CD4-positive, alpha-beta T cell (primary cell): ENCODE measurements around the gene CALHM4. TPM values are rescaled to one million over a fixed set of nuclear protein-coding genes. Genes with fewer than 3 reads are reported as not detected.

Experiments
- ATAC-seq: fragments of 200-7000 bp; cut with Tn5 transposase; one replicate; pipeline ENCODE4 v1.10.0; 2022; ENCODE audit warnings: mild to moderate bottlenecking; ENCODE audit not compliant: poor library complexity
- CTCF ChIA-PET: fragments of 350-600 bp; sonication (Branson Sonifier 250); formaldehyde crosslinking; loops from one replicate; lab custom pipeline; 2021; ENCODE audit warnings: antibody characterized with exemption, inconsistent platforms; lab: Charles Lee
- POLR2A ChIA-PET: fragments of 350-600 bp; sonication (Branson Sonifier 250); formaldehyde crosslinking; loops from one replicate; lab custom pipeline; 2021; ENCODE audit warnings: antibody characterized with exemption, inconsistent platforms; lab: Charles Lee
- DNase-seq, 14 experiments: peaks; one replicate each; pipeline ENCODE4 v3.0.0-alpha.2; 2013 to 2020; ENCODE audit warnings: mixed read lengths in 2 of 14
- H3K27ac ChIP-seq, 2 donors: one replicate each; pipeline versions ENCODE4 v1.5.1 to v1.7.0; 2013; ENCODE audit warnings: low read length in 2 of 2, low read depth in 1 of 2, mild to moderate bottlenecking in 1 of 2
- H3K27me3 ChIP-seq, 2 experiments: 1 replicate in 1 of 2; 2 replicates in 1 of 2; pipeline versions ENCODE4 v1.6.1 to v1.7.0; 2013; ENCODE audit warnings: low read length in 2 of 2, control low read depth in 1 of 2, mild to moderate bottlenecking in 1 of 2, moderate library complexity in 1 of 2; ENCODE audit not compliant: insufficient read depth in 2 of 2, control insufficient read depth in 1 of 2
- H3K36me3 ChIP-seq: one replicate; pipeline ENCODE4 v1.6.1; 2013; ENCODE audit warnings: low read length, control low read depth; ENCODE audit not compliant: insufficient read depth
- H3K4me1 ChIP-seq: one replicate; pipeline ENCODE4 v1.6.1; 2013; ENCODE audit warnings: low read length, control low read depth; ENCODE audit not compliant: insufficient read depth
- H3K4me3 ChIP-seq: one replicate; pipeline ENCODE4 v1.5.1; 2013; ENCODE audit warnings: mild to moderate bottlenecking, low read length, moderate library complexity
- H3K9me3 ChIP-seq, 2 experiments: 1 replicate in 1 of 2; 2 replicates in 1 of 2; pipeline versions ENCODE4 v1.6.1 to v1.7.0; 2013; ENCODE audit warnings: low read length in 2 of 2, mild to moderate bottlenecking in 2 of 2, control low read depth in 1 of 2, moderate library complexity in 1 of 2; ENCODE audit not compliant: control insufficient read depth in 1 of 2, insufficient read depth in 1 of 2
- H3K27ac Mint-ChIP-seq: one replicate; pipeline ENCODE4 v1.8.0; 2020; ENCODE audit warnings: mixed read lengths
- H3K27me3 Mint-ChIP-seq: one replicate; pipeline ENCODE4 v1.8.0; 2021; ENCODE audit warnings: mixed read lengths
- H3K36me3 Mint-ChIP-seq: one replicate; pipeline ENCODE4 v1.8.0; 2021; ENCODE audit warnings: low read depth, mixed read lengths
- H3K4me1 Mint-ChIP-seq: one replicate; pipeline ENCODE4 v1.8.0; 2021; ENCODE audit warnings: low read depth, mixed read lengths
- H3K4me3 Mint-ChIP-seq: one replicate; pipeline ENCODE4 v1.8.0; 2020; ENCODE audit warnings: mild to moderate bottlenecking, mixed read lengths
- H3K9me3 Mint-ChIP-seq: one replicate; pipeline ENCODE4 v1.8.0; 2020; ENCODE audit warnings: mixed read lengths
- CTCF ChIP-seq: fragments of 200-600 bp; IDR thresholded peaks from one replicate; pipeline ENCODE4 v1.8.0; 2022; ENCODE audit warnings: antibody characterized with exemption, mild to moderate bottlenecking
- intact Hi-C, 2 experiments: fragments of 100-400 bp; cut with DNase I in 1 of 2; cut with micrococcal nuclease in 1 of 2; formaldehyde crosslinking; loops; one replicate each; pipeline versions ENCODE4 v1.15.1 to v1.9.0; 2023 to 2025; cut with DNase I, micrococcal nuclease
- total RNA-seq, 174 experiments: library from RNA in 2 of 174; stranded (reverse) in 2 of 174; gene quantifications; one replicate each; pipeline ENCODE4 v1.2.3 and lab custom pipeline; 2021 to 2026

Gene CALHM4
- total RNA-seq, 2 experiments from 2014 or later = not detected

GRCh38 chr6:116530436-116530835 lies 23.1 kb upstream of the CALHM4 start:
- Histone ChIP-seq H3K4me1 (no peaks in the 10 kb centered on the region), H3K36me3 (no peaks in the 10 kb centered on the region), H3K27ac (no peak overlapping the region), H3K27me3 (peaks cover 0 to 5% of the 10 kb centered on the region in 2 experiments), H3K9me3 (no peaks in the 10 kb centered on the region), H3K4me3 (no peak overlapping the region)
- intact Hi-C loops = loop anchor here (2.0 to 10.0 kb wide), 4 partner anchors 90 to 314 kb away; no protein-coding TSS in a partner anchor
- DNase-seq (no peak), ATAC-seq (no peak)
- Mint-ChIP-seq H3K9me3 (no peaks in the 10 kb centered on the region), H3K27ac (no peak overlapping the region), H3K36me3 (no peaks in the 10 kb centered on the region), H3K4me1 (no peaks in the 10 kb centered on the region), H3K4me3 (no peak overlapping the region), H3K27me3 (peaks cover 38% of the 10 kb centered on the region)
- ChIA-PET CTCF (interaction anchor here (0.6 kb wide), 1 partner anchor 243 kb away, joined by 3 read pairs; no protein-coding TSS in a partner anchor), POLR2A (no interaction called here)
- no peak for TF ChIP-seq CTCF

- Histone ChIP-seq H3K4me3 (no peak overlapping the region), H3K9me3 (no peaks in the 10 kb centered on the region), H3K27ac (no peak overlapping the region), H3K27me3 (peaks cover 0 to 5% of the 10 kb centered on the region in 2 experiments), H3K36me3 (no peaks in the 10 kb centered on the region), H3K4me1 (no peaks in the 10 kb centered on the region)
- no peak overlapping the region for H3K27ac Mint-ChIP-seq
- no peaks in the 10 kb centered on the region for H3K36me3 Mint-ChIP-seq
- peak; percentile 83 for TF ChIP-seq CTCF
- CTCF ChIA-PET = interaction anchor here (1.0 kb wide), 2 partner anchors 244 to 253 kb away, joined by 3 to 4 read pairs; partner anchors contain the start of gene TSPYL1
- peak; percentile 31 to 83 (median 52) for DNase-seq
- H3K4me1 Mint-ChIP-seq = no peaks in the 10 kb centered on the region
- no peak overlapping the region for H3K4me3 Mint-ChIP-seq
- intact Hi-C loops = loop anchor here (1.0 to 10.0 kb wide), 8 partner anchors 91 to 315 kb away; no protein-coding TSS in a partner anchor
- no peaks in the 10 kb centered on the region for H3K9me3 Mint-ChIP-seq
- POLR2A ChIA-PET = no interaction called here
- peaks cover 38% of the 10 kb centered on the region for H3K27me3 Mint-ChIP-seq
- peak; percentile 99 for ATAC-seq
Measured at GRCh38 chr6:116531675-116532570, 21.6 kb upstream of the CALHM4 start.

- no peak overlapping the region for H3K4me3 Mint-ChIP-seq
- H3K9me3 ChIP-seq = no peaks in the 10 kb centered on the region
- no peak overlapping the region for H3K27ac Mint-ChIP-seq
- CTCF ChIA-PET = interaction anchor here (0.7 to 2.8 kb wide), 2 partner anchors 28 to 265 kb away, joined by 3 to 17 read pairs; no protein-coding TSS in a partner anchor
- DNase-seq (no peak), ATAC-seq (no peak)
- H3K4me3 ChIP-seq = no peak overlapping the region
- peaks cover 0 to 5% of the 10 kb centered on the region in 2 experiments for H3K27me3 ChIP-seq
- H3K27ac ChIP-seq = no peak overlapping the region
- POLR2A ChIA-PET = no interaction called here
- H3K36me3 ChIP-seq = no peaks in the 10 kb centered on the region
- no peaks in the 10 kb centered on the region for H3K4me1 Mint-ChIP-seq
- H3K4me1 ChIP-seq = no peaks in the 10 kb centered on the region
- TF ChIP-seq CTCF = no peak
- intact Hi-C loops = loop anchor here (5.0 to 10.0 kb wide), 3 partner anchors 266 to 316 kb away; no protein-coding TSS in a partner anchor
- no peaks in the 10 kb centered on the region for H3K36me3 Mint-ChIP-seq
- peaks cover 34% of the 10 kb centered on the region for H3K27me3 Mint-ChIP-seq
- H3K9me3 Mint-ChIP-seq = no peaks in the 10 kb centered on the region
Measured at GRCh38 chr6:116533233-116533957, 20.2 kb upstream of the CALHM4 start.
